ENCODE measurements around the gene RNF111. TPM values are rescaled to one million over a fixed set of nuclear protein-coding genes. Genes with fewer than 3 reads are reported as not detected.

RNF111 gene
- total and polyA plus RNA-seq, 9 of the 15 experiments (the other 6 are each of a cell fraction or from before 2014, with no cell fraction given): 7.9 to 26.0 (median 14.4) TPM

GRCh38 chr15:59116141-59116540 lies 128.7 kb downstream of the RNF111 start:
- FAIRE-seq (no peak), DNase-seq (ENCODE audit: extremely low read depth in 1 of 4, low spot score in 3 of 4) (no peak), ATAC-seq (no peak)
- H3K9me1 ChIP-seq (ENCODE audit: control insufficient read depth, insufficient read depth, low read length): no peaks in the 10 kb centered on the region
- intact Hi-C loops (cut with micrococcal nuclease): no loop called here
- H4K20me1 ChIP-seq (replicated peaks; ENCODE audit: control insufficient read depth, insufficient read depth, low read length): no peaks in the 10 kb centered on the region; the same call in 1 of the 2 replicates
- no peak overlapping the region for H3K4me2 ChIP-seq (ENCODE audit: insufficient read depth, low read length)
- WGBS (ENCODE audit: insufficient coverage, low coverage, missing lambda C conversion rate): 100% methylated on average over 1 of the region's 1 CpG
- no peak for TF ChIP-seq ZNF668 (CRISPR knock-in tag; IDR thresholded peaks at IDR 0.05)
- TF ChIP-seq SFPQ (IDR thresholded peaks at IDR 0.05; ENCODE audit: low read depth, low read length): no peak
- no peak for TF ChIP-seq XRCC3 (IDR thresholded peaks at IDR 0.05)
- H3K4me3 ChIP-seq: no peak overlapping the region
- H3K36me3 ChIP-seq (ENCODE audit: control insufficient read depth, insufficient read depth, low read length): peaks cover 92% of the 10 kb centered on the region
- no peak overlapping the region for H3K9ac ChIP-seq (ENCODE audit: insufficient read depth in 1 of 2, low read depth in 2 of 2, low read length in 2 of 2)
- no peaks in the 10 kb centered on the region for H3K27me3 ChIP-seq (ENCODE audit: control insufficient read depth in 2 of 2, insufficient read depth in 2 of 2, low read length in 2 of 2)
- H3K79me2 ChIP-seq (ENCODE audit: control insufficient read depth, insufficient read depth, low read length): peaks cover 9% of the 10 kb centered on the region; the same call in 2 of the 3 replicates
- ChIA-PET POLR2A (interaction anchor here (0.9 to 4.4 kb wide), 2 partner anchors 9 to 11 kb away, joined by 3 to 27 read pairs; partner anchors contain the start of gene CCNB2), CTCF (ENCODE audit: low intra/inter-chr PET ratio) (no interaction called here)
- H3K9me3 ChIP-seq (replicated peaks; ENCODE audit: control insufficient read depth, insufficient read depth, low read depth, low read length): no peaks in the 10 kb centered on the region
- in situ Hi-C loops (cut with MboI): no loop called here
- BruUV-seq (replicated peaks): no TSS peak
- H2AFZ ChIP-seq (ENCODE audit: low read depth, low read length): no peak overlapping the region
- H3K4me1 ChIP-seq (replicated peaks in 1 of 2; ENCODE audit: control insufficient read depth in 2 of 2, insufficient read depth in 2 of 2, low read length in 2 of 2): peaks cover 0 to 4% of the 10 kb centered on the region in 2 experiments; a peak in 3 of 5 replicates
- no peak overlapping the region for H3K27ac ChIP-seq (ENCODE audit: extremely low read depth, low read depth, low read length)

GRCh38 chr15:59116771-59117170 lies 129.3 kb downstream of the RNF111 start:
- Histone ChIP-seq H3K4me1 (replicated peaks in 1 of 2; ENCODE audit: control insufficient read depth in 2 of 2, insufficient read depth in 2 of 2, low read length in 2 of 2) (no peaks in the 10 kb centered on the region), H2AFZ (ENCODE audit: low read depth, low read length) (no peak overlapping the region), H3K9me3 (replicated peaks; ENCODE audit: control insufficient read depth, insufficient read depth, low read depth, low read length) (no peaks in the 10 kb centered on the region), H3K79me2 (ENCODE audit: control insufficient read depth, insufficient read depth, low read length) (peaks cover 3% of the 10 kb centered on the region; the same call in 1 of the 3 replicates), H3K4me2 (ENCODE audit: insufficient read depth, low read length) (no peak overlapping the region), H3K27me3 (ENCODE audit: control insufficient read depth in 2 of 2, insufficient read depth in 2 of 2, low read length in 2 of 2) (no peaks in the 10 kb centered on the region), H3K9ac (ENCODE audit: insufficient read depth in 1 of 2, low read depth in 2 of 2, low read length in 2 of 2) (no peak overlapping the region), H3K36me3 (ENCODE audit: control insufficient read depth, insufficient read depth, low read length) (peaks cover 88% of the 10 kb centered on the region), H3K27ac (ENCODE audit: extremely low read depth, low read depth, low read length) (no peak overlapping the region), H3K9me1 (ENCODE audit: control insufficient read depth, insufficient read depth, low read length) (no peaks in the 10 kb centered on the region), H3K4me3 (no peak overlapping the region), H4K20me1 (replicated peaks; ENCODE audit: control insufficient read depth, insufficient read depth, low read length) (no peaks in the 10 kb centered on the region; the same call in 1 of the 2 replicates)
- BruUV-seq (replicated peaks): no TSS peak
- WGBS (ENCODE audit: insufficient coverage, low coverage, missing lambda C conversion rate): 90% methylated on average over 6 of the region's 6 CpGs
- POLR2A ChIA-PET: interaction anchor here (0.9 to 4.4 kb wide), 2 partner anchors 10 kb away, joined by 3 to 27 read pairs; partner anchors contain the start of gene CCNB2
- FAIRE-seq (no peak), DNase-seq (ENCODE audit: extremely low read depth in 1 of 4, low spot score in 3 of 4) (no peak), ATAC-seq (no peak)
- CTCF ChIA-PET (ENCODE audit: low intra/inter-chr PET ratio): no interaction called here
- in situ Hi-C loops (cut with MboI): no loop called here
- intact Hi-C loops (cut with micrococcal nuclease): no loop called here
- no peak for TF ChIP-seq ZNF592 (IDR thresholded peaks at IDR 0.05)
- no peak for TF ChIP-seq TBP (optimal IDR thresholded peaks at IDR 0.05; ENCODE audit: low read depth, low read length)
- TF ChIP-seq ZNF398 (CRISPR knock-in tag; IDR thresholded peaks at IDR 0.05): no peak
- TF ChIP-seq ZNF696 (CRISPR knock-in tag; conservative IDR thresholded peaks at IDR 0.05): no peak

Data from K562 (cell line).